ENCODE measurements around the gene KRT35. TPM values are rescaled to one million over a fixed set of nuclear protein-coding genes. Genes with fewer than 3 reads are reported as not detected.

The KRT35 gene
- total RNA-seq, 1 experiment from 2014 or later = not detected

- ChIA-PET CTCF (no interaction called here), RAD21 (ENCODE audit: low non-redundant PET in 1 of 2, low total read pairs in 2 of 2, uncharacterized antibody in 2 of 2, unreplicated experiment in 2 of 2) (no interaction called here), POLR2A (interaction anchor here (1.3 kb wide), 1 partner anchor 10 kb away, joined by 4 read pairs; no protein-coding TSS in a partner anchor)
- ATAC-seq = no peak
- BruUV-seq (replicated peaks) = no TSS peak
- H2AFZ ChIP-seq (ENCODE audit: low read depth, low read length, poor library complexity, severe bottlenecking) = no peak overlapping the region
- peaks cover 8 to 45% of the 10 kb centered on the region in 2 experiments; a peak in 3 of 4 replicates for H3K4me1 ChIP-seq (ENCODE audit: control insufficient read depth in 1 of 2, insufficient read depth in 2 of 2, low read length in 2 of 2)
- DNase-seq (ENCODE audit: low read depth, low spot score) = no peak
- no peaks in the 10 kb centered on the region for H3K36me3 ChIP-seq (ENCODE audit: control insufficient read depth in 1 of 2, insufficient read depth in 2 of 2, low read length in 2 of 2)
- intact Hi-C loops (cut with micrococcal nuclease) = no loop called here
- H4K20me1 ChIP-seq (ENCODE audit: insufficient read depth) = no peaks in the 10 kb centered on the region
- H3K9ac ChIP-seq (ENCODE audit: low read length) = no peak overlapping the region
- TF ChIP-seq TCF7L2 (IDR thresholded peaks at IDR 0.05; ENCODE audit: borderline replicate concordance, extremely low read depth, insufficient read depth, insufficient read length) = no peak
- TF ChIP-seq SP1 (IDR thresholded peaks at IDR 0.05; ENCODE audit: low read depth) = no peak
- no peak for TF ChIP-seq SRF (IDR thresholded peaks at IDR 0.05; ENCODE audit: low read depth)
- TF ChIP-seq, protein P1, sequence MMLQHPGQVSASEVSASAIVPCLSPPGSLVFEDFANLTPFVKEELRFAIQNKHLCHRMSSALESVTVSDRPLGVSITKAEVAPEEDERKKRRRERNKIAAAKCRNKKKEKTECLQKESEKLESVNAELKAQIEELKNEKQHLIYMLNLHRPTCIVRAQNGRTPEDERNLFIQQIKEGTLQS (IDR thresholded peaks at IDR 0.05) = no peak
- TF ChIP-seq ELF1 (IDR thresholded peaks at IDR 0.05; ENCODE audit: borderline replicate concordance, low read depth) = no peak
- TF ChIP-seq SIN3A (IDR thresholded peaks at IDR 0.05; ENCODE audit: low read depth) = no peak
- TF ChIP-seq, protein P2, sequence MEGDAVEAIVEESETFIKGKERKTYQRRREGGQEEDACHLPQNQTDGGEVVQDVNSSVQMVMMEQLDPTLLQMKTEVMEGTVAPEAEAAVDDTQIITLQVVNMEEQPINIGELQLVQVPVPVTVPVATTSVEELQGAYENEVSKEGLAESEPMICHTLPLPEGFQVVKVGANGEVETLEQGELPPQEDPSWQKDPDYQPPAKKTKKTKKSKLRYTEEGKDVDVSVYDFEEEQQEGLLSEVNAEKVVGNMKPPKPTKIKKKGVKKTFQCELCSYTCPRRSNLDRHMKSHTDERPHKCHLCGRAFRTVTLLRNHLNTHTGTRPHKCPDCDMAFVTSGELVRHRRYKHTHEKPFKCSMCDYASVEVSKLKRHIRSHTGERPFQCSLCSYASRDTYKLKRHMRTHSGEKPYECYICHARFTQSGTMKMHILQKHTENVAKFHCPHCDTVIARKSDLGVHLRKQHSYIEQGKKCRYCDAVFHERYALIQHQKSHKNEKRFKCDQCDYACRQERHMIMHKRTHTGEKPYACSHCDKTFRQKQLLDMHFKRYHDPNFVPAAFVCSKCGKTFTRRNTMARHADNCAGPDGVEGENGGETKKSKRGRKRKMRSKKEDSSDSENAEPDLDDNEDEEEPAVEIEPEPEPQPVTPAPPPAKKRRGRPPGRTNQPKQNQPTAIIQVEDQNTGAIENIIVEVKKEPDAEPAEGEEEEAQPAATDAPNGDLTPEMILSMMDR (IDR thresholded peaks at IDR 0.05 in 2 of 3, conservative IDR thresholded peaks at IDR 0.05 in 1 of 3; ENCODE audit: borderline replicate concordance in 1 of 3, insufficient read depth in 1 of 3, low read depth in 2 of 3, low read length in 2 of 3) = no peak
- no peak for TF ChIP-seq ZNF274 (IDR thresholded peaks at IDR 0.05; ENCODE audit: low read depth, low read length)
- TF ChIP-seq EZH2phosphoT487 (IDR thresholded peaks at IDR 0.05; ENCODE audit: borderline replicate concordance) = no peak
- TF ChIP-seq, protein P3, sequence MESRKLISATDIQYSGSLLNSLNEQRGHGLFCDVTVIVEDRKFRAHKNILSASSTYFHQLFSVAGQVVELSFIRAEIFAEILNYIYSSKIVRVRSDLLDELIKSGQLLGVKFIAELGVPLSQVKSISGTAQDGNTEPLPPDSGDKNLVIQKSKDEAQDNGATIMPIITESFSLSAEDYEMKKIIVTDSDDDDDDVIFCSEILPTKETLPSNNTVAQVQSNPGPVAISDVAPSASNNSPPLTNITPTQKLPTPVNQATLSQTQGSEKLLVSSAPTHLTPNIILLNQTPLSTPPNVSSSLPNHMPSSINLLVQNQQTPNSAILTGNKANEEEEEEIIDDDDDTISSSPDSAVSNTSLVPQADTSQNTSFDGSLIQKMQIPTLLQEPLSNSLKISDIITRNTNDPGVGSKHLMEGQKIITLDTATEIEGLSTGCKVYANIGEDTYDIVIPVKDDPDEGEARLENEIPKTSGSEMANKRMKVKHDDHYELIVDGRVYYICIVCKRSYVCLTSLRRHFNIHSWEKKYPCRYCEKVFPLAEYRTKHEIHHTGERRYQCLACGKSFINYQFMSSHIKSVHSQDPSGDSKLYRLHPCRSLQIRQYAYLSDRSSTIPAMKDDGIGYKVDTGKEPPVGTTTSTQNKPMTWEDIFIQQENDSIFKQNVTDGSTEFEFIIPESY (IDR thresholded peaks at IDR 0.05; ENCODE audit: extremely low read depth, insufficient replicate concordance, low read length) = no peak
- TF ChIP-seq, protein P4, sequence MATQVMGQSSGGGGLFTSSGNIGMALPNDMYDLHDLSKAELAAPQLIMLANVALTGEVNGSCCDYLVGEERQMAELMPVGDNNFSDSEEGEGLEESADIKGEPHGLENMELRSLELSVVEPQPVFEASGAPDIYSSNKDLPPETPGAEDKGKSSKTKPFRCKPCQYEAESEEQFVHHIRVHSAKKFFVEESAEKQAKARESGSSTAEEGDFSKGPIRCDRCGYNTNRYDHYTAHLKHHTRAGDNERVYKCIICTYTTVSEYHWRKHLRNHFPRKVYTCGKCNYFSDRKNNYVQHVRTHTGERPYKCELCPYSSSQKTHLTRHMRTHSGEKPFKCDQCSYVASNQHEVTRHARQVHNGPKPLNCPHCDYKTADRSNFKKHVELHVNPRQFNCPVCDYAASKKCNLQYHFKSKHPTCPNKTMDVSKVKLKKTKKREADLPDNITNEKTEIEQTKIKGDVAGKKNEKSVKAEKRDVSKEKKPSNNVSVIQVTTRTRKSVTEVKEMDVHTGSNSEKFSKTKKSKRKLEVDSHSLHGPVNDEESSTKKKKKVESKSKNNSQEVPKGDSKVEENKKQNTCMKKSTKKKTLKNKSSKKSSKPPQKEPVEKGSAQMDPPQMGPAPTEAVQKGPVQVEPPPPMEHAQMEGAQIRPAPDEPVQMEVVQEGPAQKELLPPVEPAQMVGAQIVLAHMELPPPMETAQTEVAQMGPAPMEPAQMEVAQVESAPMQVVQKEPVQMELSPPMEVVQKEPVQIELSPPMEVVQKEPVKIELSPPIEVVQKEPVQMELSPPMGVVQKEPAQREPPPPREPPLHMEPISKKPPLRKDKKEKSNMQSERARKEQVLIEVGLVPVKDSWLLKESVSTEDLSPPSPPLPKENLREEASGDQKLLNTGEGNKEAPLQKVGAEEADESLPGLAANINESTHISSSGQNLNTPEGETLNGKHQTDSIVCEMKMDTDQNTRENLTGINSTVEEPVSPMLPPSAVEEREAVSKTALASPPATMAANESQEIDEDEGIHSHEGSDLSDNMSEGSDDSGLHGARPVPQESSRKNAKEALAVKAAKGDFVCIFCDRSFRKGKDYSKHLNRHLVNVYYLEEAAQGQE (IDR thresholded peaks at IDR 0.05; ENCODE audit: low read depth) = no peak
- TF ChIP-seq CEBPB (IDR thresholded peaks at IDR 0.05; ENCODE audit: low read depth) = no peak
- H3K79me2 ChIP-seq (ENCODE audit: insufficient read depth, low read length) = no peaks in the 10 kb centered on the region
- no peaks in the 10 kb centered on the region for H3K9me2 ChIP-seq (ENCODE audit: insufficient read depth)
- no peak overlapping the region for H3K4me2 ChIP-seq (ENCODE audit: low read length)
- H3K27ac ChIP-seq (ENCODE audit: low read depth, low read length) = no peak overlapping the region
- H3K4me3 ChIP-seq (replicated peaks in 1 of 2; ENCODE audit: low read depth in 1 of 2, low read length in 2 of 2) = no peak overlapping the region
- no peaks in the 10 kb centered on the region for H3K27me3 ChIP-seq (ENCODE audit: insufficient read depth, low read length)
- no peaks in the 10 kb centered on the region for H3K9me3 ChIP-seq (ENCODE audit: control insufficient read depth in 1 of 2, insufficient read depth in 1 of 2, low read depth in 1 of 2, low read length in 2 of 2)
Measured at GRCh38 chr17:41505809-41506767, 25.1 kb upstream of the KRT35 start.

Measured in HCT116 (cell line).